Prostate gland (tissue), 2 donors: ENCODE results near the gene KCTD18. TPM values are rescaled to one million over a fixed set of nuclear protein-coding genes. Genes with fewer than 3 reads are reported as not detected.

Experiments used
- DNase-seq: peaks from one replicate; pipeline ENCODE4 v3.0.0-alpha.2; 2019; ENCODE audit warnings: low spot score
- H3K27ac ChIP-seq, 2 donors: fragments of 200-600 bp; sonication (generic); 2 replicates each; pipeline ENCODE4 v1.5.1; 2017 to 2019
- H3K27me3 ChIP-seq: fragments of 200-600 bp; sonication (generic); replicated peaks from 2 replicates; pipeline ENCODE4 v1.5.1; 2019; ENCODE audit not compliant: insufficient read depth
- H3K36me3 ChIP-seq, 2 donors: fragments of 200-600 bp; sonication (generic); 1 replicate in 1 of 2; 2 replicates in 1 of 2; pipeline versions ENCODE4 v1.5.1 to v1.8.1; 2017 to 2019
- H3K4me1 ChIP-seq: fragments of 200-600 bp; sonication (generic); replicated peaks from 2 replicates; pipeline ENCODE4 v1.5.1; 2019
- H3K4me3 ChIP-seq, 2 donors: fragments of 200-600 bp; sonication (generic); 2 replicates each; pipeline ENCODE4 v1.5.1; 2017 to 2019
- H3K9me3 ChIP-seq: fragments of 200-600 bp; sonication (generic); 2 replicates; pipeline ENCODE4 v1.5.1; 2017
- CTCF ChIP-seq, 4 experiments: fragments of 200-600 bp in 2 of 4; fragments of 450-650 bp in 2 of 4; sonication (generic) in 2 of 4; IDR thresholded peaks; 1 replicate in 3 of 4; 2 replicates in 1 of 4; pipeline ENCODE4 v1.5.1; 2016 to 2019; ENCODE audit warnings: antibody characterized with exemption in 4 of 4, mild to moderate bottlenecking in 2 of 4, moderate library complexity in 2 of 4
- POLR2A ChIP-seq: fragments of 450-650 bp; IDR thresholded peaks from one replicate; pipeline ENCODE4 v1.6.1; 2016; ENCODE audit warnings: antibody characterized with exemption, mild to moderate bottlenecking
- POLR2AphosphoS5 ChIP-seq: sonication (generic); formaldehyde crosslinking; IDR thresholded peaks from one replicate; pipeline ENCODE4 v1.6.1; 2017; ENCODE audit warnings: antibody characterized with exemption
- WGBS: methylation state at CpG from one replicate; pipeline ENCODE4 v1.1.5; 2018; 5-methylcytosine and 5-hydroxymethylcytosine counted together
- intact Hi-C: fragments of 100-400 bp; cut with DNase I; formaldehyde crosslinking; loops from one replicate; pipeline ENCODE4 v1.14.2; 2022
- total RNA-seq, 2 donors: library from RNA; depleted of rRNA; stranded (reverse); fragments of >200 nt; gene quantifications; one replicate each; pipeline ENCODE4 v1.1.0, GENCODE V29; 2016

Gene KCTD18
- total RNA-seq, 2 donors from 2014 or later: 21.1 to 38.2 TPM

- Histone ChIP-seq H3K4me3 (no peak overlapping the region), H3K4me1 (no peaks in the 10 kb centered on the region), H3K27me3 (no peaks in the 10 kb centered on the region), H3K27ac (no peak overlapping the region), H3K9me3 (no peaks in the 10 kb centered on the region), H3K36me3 (no peaks in the 10 kb centered on the region)
- intact Hi-C loops: no loop called here
- 64% methylated on average over 2 of the region's 2 CpGs for WGBS
- TF ChIP-seq POLR2A (no peak), CTCF (IDR thresholded peaks at IDR 0.05) (no peak), POLR2AphosphoS5 (no peak)
- no peak for DNase-seq
Measured at GRCh38 chr2:200523604-200524003, 13.7 kb upstream of the KCTD18 start.

- Histone ChIP-seq H3K4me1 (no peaks in the 10 kb centered on the region), H3K27me3 (no peaks in the 10 kb centered on the region), H3K36me3 (no peaks in the 10 kb centered on the region), H3K9me3 (no peaks in the 10 kb centered on the region), H3K27ac (no peak overlapping the region), H3K4me3 (no peak overlapping the region)
- no peak for DNase-seq
- intact Hi-C loops: no loop called here
- WGBS: 88% methylated on average over 3 of the region's 3 CpGs
- TF ChIP-seq POLR2AphosphoS5 (no peak), CTCF (IDR thresholded peaks at IDR 0.05) (no peak), POLR2A (no peak)
Measured at GRCh38 chr2:200523158-200523557, 13.3 kb upstream of the KCTD18 start.

GRCh38 chr2:200515155-200515554 lies 5.3 kb upstream of the KCTD18 start:
- TF ChIP-seq POLR2AphosphoS5 (no peak), POLR2A (no peak), CTCF (IDR thresholded peaks at IDR 0.05) (no peak)
- DNase-seq: no peak
- Histone ChIP-seq H3K9me3 (no peaks in the 10 kb centered on the region), H3K4me3 (no peak overlapping the region), H3K27me3 (no peaks in the 10 kb centered on the region), H3K36me3 (no peaks in the 10 kb centered on the region), H3K27ac (no peak overlapping the region), H3K4me1 (no peaks in the 10 kb centered on the region)
- intact Hi-C loops: no loop called here
- 18% methylated on average over 1 of the region's 1 CpG for WGBS

- intact Hi-C loops: no loop called here
- TF ChIP-seq CTCF (IDR thresholded peaks at IDR 0.05) (no peak), POLR2AphosphoS5 (no peak), POLR2A (no peak)
- no peak for DNase-seq
- no peaks in the 10 kb centered on the region for H3K4me1 ChIP-seq
- WGBS: 22% methylated on average over 8 of the region's 8 CpGs
- H3K27me3 ChIP-seq: no peaks in the 10 kb centered on the region
- H3K27ac ChIP-seq: peak overlapping the region; percentile 75 to 79
- no peaks in the 10 kb centered on the region for H3K36me3 ChIP-seq
- H3K9me3 ChIP-seq: no peaks in the 10 kb centered on the region
- peak overlapping the region; percentile 70 to 83 for H3K4me3 ChIP-seq
Measured at GRCh38 chr2:200509235-200509611, 645 bp downstream of the KCTD18 start.

- TF ChIP-seq CTCF (IDR thresholded peaks at IDR 0.05): no peak
- no peak for TF ChIP-seq POLR2AphosphoS5
- no peak for TF ChIP-seq POLR2A
- H3K27me3 ChIP-seq: no peaks in the 10 kb centered on the region
- intact Hi-C loops: no loop called here
- 52% methylated on average over 2 of the region's 2 CpGs for WGBS
- no peak for DNase-seq
- no peaks in the 10 kb centered on the region for H3K4me1 ChIP-seq
- H3K4me3 ChIP-seq: no peak overlapping the region
- no peaks in the 10 kb centered on the region for H3K36me3 ChIP-seq
- H3K27ac ChIP-seq: no peak overlapping the region
- no peaks in the 10 kb centered on the region for H3K9me3 ChIP-seq
Measured at GRCh38 chr2:200507179-200507578, 2.7 kb downstream of the KCTD18 start.
